Sigmoid colon (tissue), 7 donors: ENCODE results near the gene USP12. TPM values are rescaled to one million over a fixed set of nuclear protein-coding genes. Genes with fewer than 3 reads are reported as not detected.
"Not testable (repeated sequence)": the region's sequence is repeated elsewhere in the genome, so short reads cannot be mapped to it uniquely, and the experiment has no call there.

Experiments
- DNase-seq: peaks from one replicate; pipeline ENCODE4 v3.0.0-alpha.2; 2019
- H3K27ac ChIP-seq, 4 donors: fragments of 200-600 bp; sonication (generic); one replicate each; pipeline ENCODE4 v1.5.1; 2016 to 2019; ENCODE audit warnings: mild to moderate bottlenecking in 1 of 4
- H3K27me3 ChIP-seq, 3 donors: fragments of 200-600 bp; sonication (generic); one replicate each; pipeline ENCODE4 v1.5.1; 2019; ENCODE audit warnings: mild to moderate bottlenecking in 1 of 3
- H3K36me3 ChIP-seq, 4 donors: fragments of 200-600 bp; sonication (generic); one replicate each; pipeline ENCODE4 v1.5.1; 2016 to 2019
- H3K4me1 ChIP-seq, 4 donors: fragments of 200-600 bp; sonication (generic); one replicate each; pipeline ENCODE4 v1.5.1; 2017 to 2019
- H3K4me3 ChIP-seq, 4 donors: fragments of 200-600 bp; sonication (generic); one replicate each; pipeline ENCODE4 v1.5.1; 2017 to 2019; ENCODE audit warnings: mild to moderate bottlenecking in 2 of 4, moderate library complexity in 1 of 4
- H3K9me3 ChIP-seq, 4 donors: fragments of 200-600 bp in 3 of 4; sonication (generic) in 3 of 4; one replicate each; pipeline versions ENCODE4 v1.5.1 to v1.6.1; 2013 to 2019
- CTCF ChIP-seq, 4 experiments: fragments of 450-650 bp in 3 of 4; fragments of 200-600 bp in 1 of 4; IDR thresholded peaks; one replicate each; pipeline ENCODE4 v1.5.1; 2016 to 2019; ENCODE audit warnings: antibody characterized with exemption in 4 of 4, mild to moderate bottlenecking in 3 of 4, moderate library complexity in 2 of 4
- EP300 ChIP-seq, 4 donors: sonication (generic); formaldehyde crosslinking; IDR thresholded peaks; one replicate each; pipeline ENCODE4 v1.6.1; 2017; ENCODE audit warnings: antibody characterized with exemption in 4 of 4
- POLR2A ChIP-seq, 2 donors: fragments of 450-650 bp; IDR thresholded peaks; one replicate each; pipeline ENCODE4 v1.6.1; 2016; ENCODE audit warnings: antibody characterized with exemption in 2 of 2, mild to moderate bottlenecking in 2 of 2, moderate library complexity in 2 of 2
- POLR2AphosphoS5 ChIP-seq, 4 donors: sonication (generic); formaldehyde crosslinking; IDR thresholded peaks; one replicate each; pipeline ENCODE4 v1.6.1; 2017; ENCODE audit warnings: antibody characterized with exemption in 4 of 4
- WGBS, 2 donors: extraction: QIAGEN DNeasy Blood & Tissue Kit; methylation state at CpG; one replicate each; pipeline ENCODE4 v1.1.7; 2013; 5-methylcytosine and 5-hydroxymethylcytosine counted together
- intact Hi-C: fragments of 100-400 bp; cut with DNase I; formaldehyde crosslinking; loops from one replicate; pipeline ENCODE4 v1.15.1; 2023
- polyA plus RNA-seq, 3 donors: library from polyadenylated mRNA; stranded (reverse); fragments of 200-250 nt; gene quantifications; one replicate each; pipeline ENCODE4 v1.2.3, GENCODE V29; 2013
- total RNA-seq, 4 donors: library from RNA; depleted of rRNA; stranded (reverse); fragments of >200 nt; gene quantifications; one replicate each; pipeline ENCODE4 v1.1.0, GENCODE V29; 2016
- donor health status: healthy with polysubstance abuse.
- donor health status: Bipolar disorder and iron deficiency.
- donor health status: healthy.

Gene USP12
- total RNA-seq (10 to 100 TPM; 69.5 to 91.3 (median 80.9) TPM), polyA plus RNA-seq (10 to 100 TPM; 20.3 to 36.1 (median 29.4) TPM)

GRCh38 chr13:27171244-27171826 is at the start of gene USP12:
TSS of gene USP12 (minus strand) at chr13:27171811. CDS start at chr13:27171639, 172 bp downstream.
- TF ChIP-seq POLR2A (IDR thresholded peaks at IDR 0.05) (no peak), POLR2AphosphoS5 (IDR thresholded peaks at IDR 0.05) (peak in 2 of 4 donors; percentile 67 to 70)
- intact Hi-C loops, result loop anchor here (1.0 to 2.0 kb wide), 2 partner anchors 80 to 187 kb away; partner anchors contain the start of gene RPL21
- Histone ChIP-seq H3K4me3 (peak within 1 kb of the TSS; percentile 71 to 95 (median 92)), H3K27ac (peak within 1 kb of the TSS; percentile 96 to 99 (median 98)), H3K36me3 (no peaks in the 10 kb centered on the region), H3K9me3 (no peaks in the 10 kb centered on the region), H3K4me1 (peaks cover 0 to 49% (median 44%) of the 10 kb centered on the region in 4 donors), H3K27me3 (no peaks in the 10 kb centered on the region)
- DNase-seq, result no peak
- WGBS, 2 donors, result 0 to 1% methylated on average over 88 of the region's 88 CpGs

- Histone ChIP-seq H3K9me3 (no peaks in the 10 kb centered on the region), H3K36me3 (no peaks in the 10 kb centered on the region), H3K4me3 (no peak overlapping the region), H3K4me1 (no peaks in the 10 kb centered on the region), H3K27me3 (no peaks in the 10 kb centered on the region), H3K27ac (no peak overlapping the region)
- intact Hi-C loops, result no loop called here
- WGBS, 2 donors, result 91 to 92% methylated on average over 19 of the region's 19 CpGs
- TF ChIP-seq EP300 (IDR thresholded peaks at IDR 0.05) (no peak), CTCF (IDR thresholded peaks at IDR 0.05) (no peak), POLR2A (IDR thresholded peaks at IDR 0.05) (no peak), POLR2AphosphoS5 (IDR thresholded peaks at IDR 0.05) (no peak)
- no peak for DNase-seq
These were observed 48.0 kb upstream of the USP12 start for GRCh38 chr13:27219611-27220010.

- intact Hi-C loops, H3K4me1 ChIP-seq, H3K9me3 ChIP-seq, H3K4me3 ChIP-seq, H3K36me3 ChIP-seq, DNase-seq, H3K27ac ChIP-seq, H3K27me3 ChIP-seq: not testable (repeated sequence)
- 76 to 94% methylated on average over 1 of the region's 1 CpG for WGBS, 2 donors
These were observed 47.2 kb upstream of the USP12 start for GRCh38 chr13:27218861-27219260.

- H3K9me3 ChIP-seq, H3K4me3 ChIP-seq, H3K27me3 ChIP-seq, H3K4me1 ChIP-seq, H3K27ac ChIP-seq, DNase-seq, H3K36me3 ChIP-seq, intact Hi-C loops: not testable (repeated sequence)
- WGBS, 2 donors, result 84 to 96% methylated on average over 2 of the region's 2 CpGs
These were observed 46.2 kb upstream of the USP12 start for GRCh38 chr13:27217791-27218190.

- 94 to 97% methylated on average over 5 of the region's 5 CpGs for WGBS, 2 donors
- H3K4me3 ChIP-seq, H3K9me3 ChIP-seq, H3K36me3 ChIP-seq, DNase-seq, intact Hi-C loops, H3K27me3 ChIP-seq, H3K27ac ChIP-seq, H3K4me1 ChIP-seq: not testable (repeated sequence)
These were observed 41.8 kb upstream of the USP12 start for GRCh38 chr13:27213386-27213785.

- no peaks in the 10 kb centered on the region for H3K36me3 ChIP-seq
- no peaks in the 10 kb centered on the region for H3K27me3 ChIP-seq
- DNase-seq, result no peak
- TF ChIP-seq POLR2A (IDR thresholded peaks at IDR 0.05), result no peak
- no peak for TF ChIP-seq EP300 (IDR thresholded peaks at IDR 0.05)
- no peak for TF ChIP-seq POLR2AphosphoS5 (IDR thresholded peaks at IDR 0.05)
- H3K4me1 ChIP-seq, result no peaks in the 10 kb centered on the region
- H3K27ac ChIP-seq, result no peak overlapping the region
- WGBS, 2 donors, result 88 to 93% methylated on average over 17 of the region's 17 CpGs
- no peak overlapping the region for H3K4me3 ChIP-seq
- intact Hi-C loops, result no loop called here
- no peaks in the 10 kb centered on the region for H3K9me3 ChIP-seq
These were observed 40.3 kb upstream of the USP12 start for GRCh38 chr13:27211771-27212364.

GRCh38 chr13:27211271-27211670 is 39.7 kb upstream of the USP12 start:
- 95 to 97% methylated on average over 1 of the region's 1 CpG for WGBS, 2 donors
- no peaks in the 10 kb centered on the region for H3K9me3 ChIP-seq
- intact Hi-C loops, result no loop called here
- no peak for DNase-seq
- TF ChIP-seq CTCF (IDR thresholded peaks at IDR 0.05) (no peak), POLR2AphosphoS5 (IDR thresholded peaks at IDR 0.05) (no peak), EP300 (IDR thresholded peaks at IDR 0.05) (no peak), POLR2A (IDR thresholded peaks at IDR 0.05) (no peak)
- H3K4me3 ChIP-seq, result no peak overlapping the region
- no peaks in the 10 kb centered on the region for H3K4me1 ChIP-seq
- no peaks in the 10 kb centered on the region for H3K27me3 ChIP-seq
- H3K36me3 ChIP-seq, result no peaks in the 10 kb centered on the region
- H3K27ac ChIP-seq, result no peak overlapping the region
